ENCODE results near the gene CORO2B.

The CORO2B gene

GRCh38 chr15:68655686-68656437, 77.1 kb downstream of the CORO2B start:
- Mint-ChIP-seq H3K4me1 (ENCODE audit: low read depth) (no peaks in the 10 kb centered on the region), H3K27ac (no peak overlapping the region), H3K9me3 (ENCODE audit: low read depth) (no peaks in the 10 kb centered on the region), H3K36me3 (no peaks in the 10 kb centered on the region), H3K27me3 (no peaks in the 10 kb centered on the region), H3K4me3 (no peak overlapping the region)

- Mint-ChIP-seq H3K27ac (no peak overlapping the region), H3K4me3 (no peak overlapping the region), H3K9me3 (ENCODE audit: low read depth) (no peaks in the 10 kb centered on the region), H3K27me3 (no peaks in the 10 kb centered on the region), H3K36me3 (no peaks in the 10 kb centered on the region), H3K4me1 (ENCODE audit: low read depth) (no peaks in the 10 kb centered on the region)
These were observed 77.6 kb downstream of the CORO2B start for GRCh38 chr15:68656438-68656739.

- H3K27ac Mint-ChIP-seq = no peak overlapping the region
- H3K4me3 Mint-ChIP-seq = no peak overlapping the region
- H3K9me3 Mint-ChIP-seq (ENCODE audit: low read depth) = no peaks in the 10 kb centered on the region
- H3K4me1 Mint-ChIP-seq (ENCODE audit: low read depth) = no peaks in the 10 kb centered on the region
- no peaks in the 10 kb centered on the region for H3K27me3 Mint-ChIP-seq
- no peaks in the 10 kb centered on the region for H3K36me3 Mint-ChIP-seq
These were observed 79.4 kb downstream of the CORO2B start for GRCh38 chr15:68658151-68658550.

GRCh38 chr15:68658641-68659358, 80.0 kb downstream of the CORO2B start:
- no peak overlapping the region for H3K4me3 Mint-ChIP-seq
- H3K27ac Mint-ChIP-seq = no peak overlapping the region
- H3K27me3 Mint-ChIP-seq = peaks cover under 1% of the 10 kb centered on the region
- H3K9me3 Mint-ChIP-seq (ENCODE audit: low read depth) = no peaks in the 10 kb centered on the region
- no peaks in the 10 kb centered on the region for H3K36me3 Mint-ChIP-seq
- no peaks in the 10 kb centered on the region for H3K4me1 Mint-ChIP-seq (ENCODE audit: low read depth)

DNA sequence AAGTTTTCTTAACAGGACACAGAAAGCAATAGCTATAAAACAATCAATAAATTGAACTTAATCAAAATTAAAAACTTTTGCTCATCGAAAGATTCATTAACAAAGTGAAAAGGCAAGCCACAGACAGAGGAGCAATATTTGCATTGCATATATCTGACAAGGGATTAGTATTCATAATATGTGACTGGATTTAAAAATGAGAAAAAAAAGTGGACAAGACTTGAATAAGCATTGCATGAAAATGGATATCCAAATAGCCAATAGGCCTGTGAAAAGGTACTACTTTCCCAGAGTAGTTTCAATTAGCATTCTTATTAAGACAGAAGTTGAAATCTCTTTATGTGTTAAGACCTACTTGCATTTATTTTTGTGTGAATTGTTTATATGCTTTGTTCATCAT, 84.7 kb downstream of the CORO2B start:
- H3K4me1 Mint-ChIP-seq (ENCODE audit: low read depth) = no peaks in the 10 kb centered on the region
- H3K27ac Mint-ChIP-seq = no peak overlapping the region
- no peak overlapping the region for H3K4me3 Mint-ChIP-seq
- no peaks in the 10 kb centered on the region for H3K9me3 Mint-ChIP-seq (ENCODE audit: low read depth)
- peaks cover 7% of the 10 kb centered on the region for H3K27me3 Mint-ChIP-seq
- no peaks in the 10 kb centered on the region for H3K36me3 Mint-ChIP-seq

DNA sequence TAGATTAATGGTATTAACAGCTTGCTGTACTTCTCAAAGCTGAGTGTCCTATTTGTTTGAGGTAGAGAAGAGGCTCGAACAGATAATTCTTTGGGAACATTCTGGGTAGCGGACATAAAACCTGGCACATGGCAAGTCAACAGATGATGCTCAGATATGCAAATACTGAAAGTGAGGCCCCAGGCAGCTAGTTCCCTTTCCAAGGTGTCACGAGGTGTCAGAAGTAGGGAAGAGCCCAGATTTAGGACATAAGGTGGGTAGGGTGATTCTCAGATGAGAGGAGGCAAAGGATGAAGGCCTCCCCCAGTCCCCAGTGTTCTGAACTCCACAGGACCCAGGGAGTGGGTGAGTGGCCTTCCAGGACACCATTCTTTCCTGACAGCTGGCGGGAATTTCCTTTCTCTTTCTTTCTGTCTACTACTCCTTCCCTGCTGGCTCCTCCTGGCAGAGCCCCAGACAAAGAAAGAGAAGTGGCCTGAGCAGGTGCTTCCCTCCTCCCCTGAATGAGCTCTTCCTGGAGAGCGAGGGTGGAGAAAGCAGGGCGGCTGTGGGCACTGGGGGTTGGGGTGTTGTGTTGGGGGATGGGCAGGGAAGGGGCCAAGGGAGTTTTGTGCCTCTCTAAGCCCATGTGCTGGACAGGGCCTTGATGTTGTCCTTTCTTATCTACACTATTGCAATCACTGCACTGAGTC, 87.5 kb downstream of the CORO2B start:
- Mint-ChIP-seq H3K27me3 (peaks cover 7% of the 10 kb centered on the region), H3K4me3 (no peak overlapping the region), H3K9me3 (ENCODE audit: low read depth) (no peaks in the 10 kb centered on the region), H3K36me3 (no peaks in the 10 kb centered on the region), H3K4me1 (ENCODE audit: low read depth) (no peaks in the 10 kb centered on the region), H3K27ac (no peak overlapping the region)

DNA sequence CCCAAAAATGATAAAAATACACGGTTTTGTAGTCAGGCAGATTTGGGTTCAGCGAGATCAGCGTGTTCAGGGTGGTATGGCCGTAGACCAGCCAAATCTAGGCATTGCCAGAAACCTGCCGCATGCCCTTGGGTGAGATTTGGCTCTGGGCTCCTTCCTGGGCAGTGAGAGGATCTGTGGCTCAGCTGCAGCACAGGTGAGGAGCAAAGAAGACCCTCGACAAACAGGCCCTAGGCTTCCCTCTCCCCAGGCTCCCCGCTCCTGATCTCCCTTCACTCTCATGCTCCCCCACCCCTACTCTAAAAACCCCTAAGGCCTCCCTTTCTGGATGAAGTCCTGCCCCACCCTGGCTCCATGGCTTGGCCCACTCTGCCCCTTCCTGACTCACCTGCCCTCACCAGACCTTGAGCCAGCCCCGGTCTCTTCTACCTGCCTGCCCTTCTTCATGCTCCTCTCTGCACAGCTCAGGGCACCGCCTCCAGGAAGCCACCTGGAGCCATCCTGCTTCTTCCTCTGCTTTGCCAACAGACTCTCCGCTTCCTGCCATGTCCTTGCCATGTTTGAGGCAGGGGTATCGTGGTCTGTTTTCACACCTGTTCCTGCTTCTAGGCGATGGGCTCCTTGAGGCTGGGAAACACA, 88.1 kb downstream of the CORO2B start:
- H3K9me3 Mint-ChIP-seq (ENCODE audit: low read depth) = no peaks in the 10 kb centered on the region
- peaks cover 7% of the 10 kb centered on the region for H3K27me3 Mint-ChIP-seq
- no peak overlapping the region for H3K4me3 Mint-ChIP-seq
- no peak overlapping the region for H3K27ac Mint-ChIP-seq
- no peaks in the 10 kb centered on the region for H3K4me1 Mint-ChIP-seq (ENCODE audit: low read depth)
- H3K36me3 Mint-ChIP-seq = no peaks in the 10 kb centered on the region

- H3K36me3 Mint-ChIP-seq = no peaks in the 10 kb centered on the region
- H3K4me1 Mint-ChIP-seq (ENCODE audit: low read depth) = no peaks in the 10 kb centered on the region
- no peak overlapping the region for H3K27ac Mint-ChIP-seq
- H3K27me3 Mint-ChIP-seq = peaks cover 10% of the 10 kb centered on the region
- H3K4me3 Mint-ChIP-seq = no peak overlapping the region
- no peaks in the 10 kb centered on the region for H3K9me3 Mint-ChIP-seq (ENCODE audit: low read depth)
These were observed 89.2 kb downstream of the CORO2B start for GRCh38 chr15:68667800-68668625.

DNA sequence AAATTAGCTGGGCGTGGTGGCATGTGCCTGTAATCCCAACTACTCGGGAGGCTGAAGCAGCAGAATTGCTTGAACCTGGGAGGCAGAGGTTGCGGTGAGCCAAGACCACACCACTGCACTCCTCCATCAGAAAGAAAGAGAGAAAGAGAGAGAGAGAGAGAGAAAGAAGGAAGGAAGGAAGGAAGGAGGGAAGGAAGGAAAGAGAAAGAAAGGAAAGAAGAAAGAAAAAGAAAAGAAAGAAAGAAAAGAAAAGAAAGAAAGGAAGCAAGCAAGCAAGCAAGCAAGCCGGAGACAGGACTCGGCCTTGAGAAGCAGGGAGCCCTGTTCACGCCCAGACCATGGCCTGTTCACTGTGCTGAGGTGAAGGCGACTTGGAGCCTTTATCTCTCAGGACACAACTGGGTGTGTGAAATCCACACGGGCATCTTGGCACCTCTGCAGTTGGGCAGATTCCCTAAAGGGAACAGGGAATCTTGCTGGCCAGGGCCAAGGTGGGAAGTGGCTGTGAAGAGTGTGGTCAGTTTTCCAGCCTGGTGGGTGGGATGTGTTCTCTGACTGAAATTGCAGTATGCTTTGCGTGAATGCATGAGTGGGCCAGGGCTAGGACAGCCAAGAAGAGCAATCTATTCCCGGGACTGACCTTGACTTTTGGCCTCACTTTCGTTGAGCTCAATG, 90.3 kb downstream of the CORO2B start:
- Mint-ChIP-seq H3K4me1 (ENCODE audit: low read depth) (peaks cover 2% of the 10 kb centered on the region), H3K9me3 (ENCODE audit: low read depth) (no peaks in the 10 kb centered on the region), H3K36me3 (no peaks in the 10 kb centered on the region), H3K4me3 (no peak overlapping the region), H3K27ac (no peak overlapping the region), H3K27me3 (peaks cover 10% of the 10 kb centered on the region)

DNA sequence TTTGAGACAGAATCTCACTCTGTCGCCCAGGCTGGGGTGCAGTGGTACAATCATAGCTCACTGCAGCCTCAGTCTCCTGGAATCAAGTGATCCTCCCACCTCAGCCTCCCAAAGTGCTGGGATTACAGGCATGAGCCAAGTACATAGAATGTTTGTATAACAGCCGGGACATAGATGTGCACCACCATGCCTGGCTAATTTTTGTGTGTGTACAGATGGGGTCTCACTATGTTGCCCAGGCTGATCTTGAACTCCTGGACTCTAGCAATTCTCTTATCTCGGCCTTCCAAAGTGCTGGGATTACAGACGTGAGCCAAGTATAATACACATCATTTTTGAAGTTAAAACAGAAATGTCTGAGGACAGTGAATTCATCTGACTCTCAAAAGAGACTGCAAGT, 93.5 kb downstream of the CORO2B start:
- Mint-ChIP-seq H3K36me3 (no peaks in the 10 kb centered on the region), H3K9me3 (ENCODE audit: low read depth) (no peaks in the 10 kb centered on the region), H3K4me3 (no peak overlapping the region), H3K27ac (no peak overlapping the region), H3K27me3 (peaks cover 8% of the 10 kb centered on the region), H3K4me1 (ENCODE audit: low read depth) (peaks cover 2% of the 10 kb centered on the region)

GRCh38 chr15:68672781-68673205, 94.0 kb downstream of the CORO2B start:
- Mint-ChIP-seq H3K4me3 (no peak overlapping the region), H3K36me3 (no peaks in the 10 kb centered on the region), H3K4me1 (ENCODE audit: low read depth) (peaks cover 2% of the 10 kb centered on the region), H3K27me3 (peaks cover 8% of the 10 kb centered on the region), H3K9me3 (ENCODE audit: low read depth) (no peaks in the 10 kb centered on the region), H3K27ac (no peak overlapping the region)

GRCh38 chr15:68674975-68675374, 96.2 kb downstream of the CORO2B start:
- peaks cover 6% of the 10 kb centered on the region for H3K27me3 Mint-ChIP-seq
- H3K36me3 Mint-ChIP-seq = no peaks in the 10 kb centered on the region
- H3K4me1 Mint-ChIP-seq (ENCODE audit: low read depth) = peaks cover 2% of the 10 kb centered on the region
- H3K9me3 Mint-ChIP-seq (ENCODE audit: low read depth) = no peaks in the 10 kb centered on the region
- H3K27ac Mint-ChIP-seq = no peak overlapping the region
- H3K4me3 Mint-ChIP-seq = no peak overlapping the region

DNA sequence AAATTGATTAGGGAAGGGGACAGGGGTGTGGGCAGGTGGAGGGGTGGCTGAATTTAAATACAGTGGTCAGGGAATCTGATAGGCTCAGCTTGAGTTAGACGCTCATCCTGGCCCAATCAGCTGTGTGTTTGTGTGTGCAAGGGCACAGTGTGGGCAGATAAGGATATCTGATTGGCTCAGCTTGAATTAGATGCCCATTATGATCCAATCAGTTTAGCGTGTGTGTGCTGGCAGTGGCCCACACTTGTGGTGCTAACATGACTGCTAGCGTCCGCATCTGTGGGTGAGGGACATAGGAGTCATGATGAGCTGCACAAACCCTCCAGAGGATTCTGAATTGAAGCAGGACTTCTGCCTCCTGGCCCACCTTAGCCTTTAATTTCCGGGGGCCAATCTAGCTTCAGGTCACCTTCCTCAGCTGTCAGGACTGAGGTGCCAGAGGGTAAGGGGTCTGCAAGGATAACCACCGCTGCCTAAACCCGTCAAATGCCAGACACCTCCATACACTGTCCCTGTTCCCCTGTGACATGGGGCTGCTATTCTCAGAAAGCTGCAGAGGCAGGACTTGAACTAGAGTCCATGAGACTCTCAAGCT, 97.3 kb downstream of the CORO2B start:
- Mint-ChIP-seq H3K36me3 (no peaks in the 10 kb centered on the region), H3K27ac (no peak overlapping the region), H3K4me3 (no peak overlapping the region), H3K9me3 (ENCODE audit: low read depth) (no peaks in the 10 kb centered on the region), H3K27me3 (peaks cover 6% of the 10 kb centered on the region), H3K4me1 (ENCODE audit: low read depth) (peaks cover 2% of the 10 kb centered on the region)

- no peaks in the 10 kb centered on the region for H3K36me3 Mint-ChIP-seq
- H3K4me3 Mint-ChIP-seq = no peak overlapping the region
- no peaks in the 10 kb centered on the region for H3K9me3 Mint-ChIP-seq (ENCODE audit: low read depth)
- peaks cover 2% of the 10 kb centered on the region for H3K4me1 Mint-ChIP-seq (ENCODE audit: low read depth)
- H3K27ac Mint-ChIP-seq = no peak overlapping the region
- peaks cover 6% of the 10 kb centered on the region for H3K27me3 Mint-ChIP-seq
These were observed 98.1 kb downstream of the CORO2B start for GRCh38 chr15:68676926-68677325.
